Breast epithelium (tissue), 3 donors: ENCODE results near the gene STX5.

Experiments
- POLR2AphosphoS5 ChIP-seq, 3 donors: sonication (generic); formaldehyde crosslinking; IDR thresholded peaks; one replicate each; pipeline ENCODE4 v1.6.1; 2017; ENCODE audit warnings: antibody characterized with exemption in 3 of 3
- TF ChIP-seq, protein P1 (sequence below), 3 donors: fragments of 450-650 bp; IDR thresholded peaks; one replicate each; pipeline ENCODE4 v1.5.1; 2016 to 2017; ENCODE audit warnings: antibody characterized with exemption in 3 of 3, mild to moderate bottlenecking in 3 of 3, moderate library complexity in 3 of 3

- no peak for TF ChIP-seq POLR2AphosphoS5 (IDR thresholded peaks at IDR 0.05)
- TF ChIP-seq, protein P1, sequence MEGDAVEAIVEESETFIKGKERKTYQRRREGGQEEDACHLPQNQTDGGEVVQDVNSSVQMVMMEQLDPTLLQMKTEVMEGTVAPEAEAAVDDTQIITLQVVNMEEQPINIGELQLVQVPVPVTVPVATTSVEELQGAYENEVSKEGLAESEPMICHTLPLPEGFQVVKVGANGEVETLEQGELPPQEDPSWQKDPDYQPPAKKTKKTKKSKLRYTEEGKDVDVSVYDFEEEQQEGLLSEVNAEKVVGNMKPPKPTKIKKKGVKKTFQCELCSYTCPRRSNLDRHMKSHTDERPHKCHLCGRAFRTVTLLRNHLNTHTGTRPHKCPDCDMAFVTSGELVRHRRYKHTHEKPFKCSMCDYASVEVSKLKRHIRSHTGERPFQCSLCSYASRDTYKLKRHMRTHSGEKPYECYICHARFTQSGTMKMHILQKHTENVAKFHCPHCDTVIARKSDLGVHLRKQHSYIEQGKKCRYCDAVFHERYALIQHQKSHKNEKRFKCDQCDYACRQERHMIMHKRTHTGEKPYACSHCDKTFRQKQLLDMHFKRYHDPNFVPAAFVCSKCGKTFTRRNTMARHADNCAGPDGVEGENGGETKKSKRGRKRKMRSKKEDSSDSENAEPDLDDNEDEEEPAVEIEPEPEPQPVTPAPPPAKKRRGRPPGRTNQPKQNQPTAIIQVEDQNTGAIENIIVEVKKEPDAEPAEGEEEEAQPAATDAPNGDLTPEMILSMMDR (IDR thresholded peaks at IDR 0.05), result no peak
Measured at GRCh38 chr11:62865635-62866034, 33.8 kb upstream of the STX5 start.
